Measurements from ENCODE around the gene PGLYRP3.

Gene PGLYRP3

GRCh38 chr1:153271711-153272110 is 41.0 kb downstream of the PGLYRP3 start:
- H3F3A ChIP-seq (ENCODE audit: control insufficient read depth, insufficient read depth) = no peaks in the 10 kb centered on the region
- H3K79me2 ChIP-seq (ENCODE audit: control insufficient read depth, low read length) = no peaks in the 10 kb centered on the region
- TF ChIP-seq, protein P1, sequence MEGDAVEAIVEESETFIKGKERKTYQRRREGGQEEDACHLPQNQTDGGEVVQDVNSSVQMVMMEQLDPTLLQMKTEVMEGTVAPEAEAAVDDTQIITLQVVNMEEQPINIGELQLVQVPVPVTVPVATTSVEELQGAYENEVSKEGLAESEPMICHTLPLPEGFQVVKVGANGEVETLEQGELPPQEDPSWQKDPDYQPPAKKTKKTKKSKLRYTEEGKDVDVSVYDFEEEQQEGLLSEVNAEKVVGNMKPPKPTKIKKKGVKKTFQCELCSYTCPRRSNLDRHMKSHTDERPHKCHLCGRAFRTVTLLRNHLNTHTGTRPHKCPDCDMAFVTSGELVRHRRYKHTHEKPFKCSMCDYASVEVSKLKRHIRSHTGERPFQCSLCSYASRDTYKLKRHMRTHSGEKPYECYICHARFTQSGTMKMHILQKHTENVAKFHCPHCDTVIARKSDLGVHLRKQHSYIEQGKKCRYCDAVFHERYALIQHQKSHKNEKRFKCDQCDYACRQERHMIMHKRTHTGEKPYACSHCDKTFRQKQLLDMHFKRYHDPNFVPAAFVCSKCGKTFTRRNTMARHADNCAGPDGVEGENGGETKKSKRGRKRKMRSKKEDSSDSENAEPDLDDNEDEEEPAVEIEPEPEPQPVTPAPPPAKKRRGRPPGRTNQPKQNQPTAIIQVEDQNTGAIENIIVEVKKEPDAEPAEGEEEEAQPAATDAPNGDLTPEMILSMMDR (IDR thresholded peaks at IDR 0.05; ENCODE audit: low read depth, low read length, poor library complexity, severe bottlenecking) = no peak
- TF ChIP-seq EZH2phosphoT487 (IDR thresholded peaks at IDR 0.05; ENCODE audit: borderline replicate concordance, low read length) = no peak
- H3K27ac ChIP-seq (ENCODE audit: low read depth, low read length) = no peak overlapping the region
- H3K4me3 ChIP-seq (ENCODE audit: low read length) = no peak overlapping the region
- H3K9me2 ChIP-seq (replicated peaks; ENCODE audit: control insufficient read depth, low read length) = no peaks in the 10 kb centered on the region
- no peak overlapping the region for H3K4me2 ChIP-seq (ENCODE audit: low read length)
- no peaks in the 10 kb centered on the region for H3K4me1 ChIP-seq (ENCODE audit: control insufficient read depth, low read length)
- H3K36me3 ChIP-seq (ENCODE audit: control insufficient read depth, low read length) = no peaks in the 10 kb centered on the region
- peaks cover 3% of the 10 kb centered on the region; the same call in 1 of the 2 replicates for H3K27me3 ChIP-seq (ENCODE audit: control insufficient read depth, low read length)
- H3K9me3 ChIP-seq (ENCODE audit: control insufficient read depth, insufficient read depth, low read length) = no peaks in the 10 kb centered on the region
- H4K20me1 ChIP-seq (ENCODE audit: control insufficient read depth, insufficient read depth, low read depth, low read length) = no peaks in the 10 kb centered on the region

DNA sequence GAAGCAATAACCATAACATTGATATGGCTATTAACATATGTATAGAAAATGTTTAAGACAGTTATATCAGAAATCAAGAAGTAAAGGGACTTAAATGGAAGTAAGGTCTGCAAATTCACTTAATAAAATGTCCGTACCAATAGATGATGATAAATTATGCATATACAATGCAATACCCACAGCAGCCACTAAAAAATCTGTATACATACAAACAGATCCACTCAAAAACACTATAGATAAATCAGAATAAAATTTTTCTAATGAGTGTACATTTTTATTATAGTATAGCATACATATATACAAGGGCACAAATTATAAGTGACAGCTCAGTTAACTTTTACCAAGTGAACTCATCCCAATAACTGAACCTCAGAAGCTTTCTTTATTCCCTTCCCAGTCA is 47.3 kb downstream of the PGLYRP3 start:
- TF ChIP-seq, protein P1 (IDR thresholded peaks at IDR 0.05; ENCODE audit: low read depth, low read length, poor library complexity, severe bottlenecking) = no peak
- no peak for TF ChIP-seq EZH2phosphoT487 (IDR thresholded peaks at IDR 0.05; ENCODE audit: borderline replicate concordance, low read length)
- H4K20me1 ChIP-seq (ENCODE audit: control insufficient read depth, insufficient read depth, low read depth, low read length) = no peaks in the 10 kb centered on the region
- no peak overlapping the region for H3K4me3 ChIP-seq (ENCODE audit: low read length)
- H3K27ac ChIP-seq (ENCODE audit: low read depth, low read length) = no peak overlapping the region
- no peaks in the 10 kb centered on the region for H3K9me2 ChIP-seq (replicated peaks; ENCODE audit: control insufficient read depth, low read length)
- no peaks in the 10 kb centered on the region for H3F3A ChIP-seq (ENCODE audit: control insufficient read depth, insufficient read depth)
- no peaks in the 10 kb centered on the region for H3K36me3 ChIP-seq (ENCODE audit: control insufficient read depth, low read length)
- H3K27me3 ChIP-seq (ENCODE audit: control insufficient read depth, low read length) = peaks cover 39% of the 10 kb centered on the region
- no peaks in the 10 kb centered on the region for H3K9me3 ChIP-seq (ENCODE audit: control insufficient read depth, insufficient read depth, low read length)
- H3K79me2 ChIP-seq (ENCODE audit: control insufficient read depth, low read length) = no peaks in the 10 kb centered on the region
- no peak overlapping the region for H3K4me2 ChIP-seq (ENCODE audit: low read length)
- H3K4me1 ChIP-seq (ENCODE audit: control insufficient read depth, low read length) = no peaks in the 10 kb centered on the region

DNA sequence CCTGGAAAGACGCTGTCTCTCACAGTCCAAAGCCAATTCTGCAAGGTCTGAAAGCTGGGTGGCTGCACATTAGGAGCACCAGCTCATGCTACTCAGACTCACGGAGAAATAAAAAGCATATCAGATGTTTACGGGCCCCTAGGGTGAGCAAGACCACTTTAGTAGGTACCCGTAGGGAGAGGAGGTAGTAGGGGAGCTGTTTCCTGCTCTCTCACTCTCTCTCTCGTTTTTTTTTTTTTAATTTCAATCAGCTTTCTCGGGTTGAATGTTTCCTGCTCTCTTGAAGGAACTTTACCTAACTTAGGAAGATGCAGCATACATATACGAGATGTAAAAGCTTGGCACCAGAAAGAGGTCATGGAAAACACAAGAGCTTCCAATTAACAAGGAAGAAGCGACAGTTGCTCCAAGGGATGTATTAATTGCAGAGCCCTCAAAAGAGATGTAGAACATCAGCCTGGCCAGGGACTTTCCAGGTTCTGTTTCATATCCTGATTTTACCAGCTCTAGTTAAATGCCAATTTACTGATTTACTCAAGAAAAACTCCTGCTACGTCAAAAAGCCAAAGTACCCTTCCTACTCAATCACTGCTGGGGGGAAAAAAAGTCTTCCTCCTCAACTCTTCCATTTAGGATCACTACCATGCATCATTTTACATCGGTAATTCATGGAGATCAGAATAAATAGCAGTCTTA is 50.1 kb downstream of the PGLYRP3 start:
- Histone ChIP-seq H3K4me2 (ENCODE audit: low read length) (no peak overlapping the region), H3K4me3 (ENCODE audit: low read length) (no peak overlapping the region), H3K27me3 (ENCODE audit: control insufficient read depth, low read length) (peaks cover 49% of the 10 kb centered on the region), H3K27ac (ENCODE audit: low read depth, low read length) (no peak overlapping the region), H4K20me1 (ENCODE audit: control insufficient read depth, insufficient read depth, low read depth, low read length) (no peaks in the 10 kb centered on the region), H3K36me3 (ENCODE audit: control insufficient read depth, low read length) (no peaks in the 10 kb centered on the region), H3K4me1 (ENCODE audit: control insufficient read depth, low read length) (no peaks in the 10 kb centered on the region), H3K9me2 (replicated peaks; ENCODE audit: control insufficient read depth, low read length) (no peaks in the 10 kb centered on the region), H3F3A (ENCODE audit: control insufficient read depth, insufficient read depth) (no peaks in the 10 kb centered on the region), H3K9me3 (ENCODE audit: control insufficient read depth, insufficient read depth, low read length) (no peaks in the 10 kb centered on the region), H3K79me2 (ENCODE audit: control insufficient read depth, low read length) (no peaks in the 10 kb centered on the region)
- TF ChIP-seq, protein P1 (IDR thresholded peaks at IDR 0.05; ENCODE audit: low read depth, low read length, poor library complexity, severe bottlenecking) = no peak
- TF ChIP-seq EZH2phosphoT487 (IDR thresholded peaks at IDR 0.05; ENCODE audit: borderline replicate concordance, low read length) = no peak

Measured in DOHH2 (cell line).